ENCODE results near the gene ALDH1A1. TPM values are rescaled to one million over a fixed set of nuclear protein-coding genes. Genes with fewer than 3 reads are reported as not detected.

ALDH1A1 gene
- total RNA-seq, 1 donor from 2014 or later, result 19.8 TPM

GRCh38 chr9:72906810-72907209, 46.0 kb downstream of the ALDH1A1 start:
- intact Hi-C loops (cut with DNase I), result no loop called here
- DNase-seq, result no peak
- ATAC-seq (ENCODE audit: poor library complexity), result no peak

- DNase-seq (no peak), ATAC-seq (ENCODE audit: poor library complexity) (no peak)
- intact Hi-C loops (cut with DNase I), result no loop called here
Measured at GRCh38 chr9:72905514-72906480, 47.1 kb downstream of the ALDH1A1 start.

GRCh38 chr9:72904267-72905093, 48.4 kb downstream of the ALDH1A1 start:
- ATAC-seq (ENCODE audit: poor library complexity), result no peak
- intact Hi-C loops (cut with DNase I), result no loop called here

GRCh38 chr9:72903103-72903502, 49.8 kb downstream of the ALDH1A1 start:
- no peak for ATAC-seq (ENCODE audit: poor library complexity)
- DNase-seq, result no peak
- intact Hi-C loops (cut with DNase I), result no loop called here

More at GRCh38 chr9:72904267-72905093, 48.4 kb downstream of the ALDH1A1 start:
- no peak for DNase-seq

GRCh38 chr9:72902268-72902667, 50.6 kb downstream of the ALDH1A1 start:
- intact Hi-C loops (cut with DNase I), result no loop called here
- DNase-seq (no peak), ATAC-seq (ENCODE audit: poor library complexity) (no peak)

GRCh38 chr9:72899734-72900477, 52.9 kb downstream of the ALDH1A1 start:
- intact Hi-C loops (cut with DNase I), result no loop called here
- ATAC-seq (ENCODE audit: poor library complexity), result no peak

GRCh38 chr9:72898784-72899733, 53.8 kb downstream of the ALDH1A1 start:
- ATAC-seq (ENCODE audit: poor library complexity), result no peak
- intact Hi-C loops (cut with DNase I), result no loop called here
- no peak for DNase-seq

More at GRCh38 chr9:72899734-72900477, 52.9 kb downstream of the ALDH1A1 start:
- DNase-seq, result no peak

GRCh38 chr9:72898360-72898759, 54.5 kb downstream of the ALDH1A1 start:
- ATAC-seq (ENCODE audit: poor library complexity) (no peak), DNase-seq (no peak)
- intact Hi-C loops (cut with DNase I), result no loop called here

GRCh38 chr9:72897069-72897649, 55.7 kb downstream of the ALDH1A1 start:
- no peak for DNase-seq
- no peak for ATAC-seq (ENCODE audit: poor library complexity)
- intact Hi-C loops (cut with DNase I), result no loop called here

- DNase-seq (no peak), ATAC-seq (ENCODE audit: poor library complexity) (no peak)
- intact Hi-C loops (cut with DNase I), result no loop called here
Measured at GRCh38 chr9:72896439-72896838, 56.4 kb downstream of the ALDH1A1 start.

GRCh38 chr9:72895122-72895521, 57.7 kb downstream of the ALDH1A1 start:
- ATAC-seq (ENCODE audit: poor library complexity) (no peak), DNase-seq (no peak)
- intact Hi-C loops (cut with DNase I), result no loop called here

GRCh38 chr9:72894342-72894741, 58.5 kb downstream of the ALDH1A1 start:
- intact Hi-C loops (cut with DNase I), result no loop called here
- ATAC-seq (ENCODE audit: poor library complexity) (no peak), DNase-seq (no peak)

- DNase-seq (no peak), ATAC-seq (ENCODE audit: poor library complexity) (no peak)
- intact Hi-C loops (cut with DNase I), result no loop called here
Measured at GRCh38 chr9:72893437-72893836, 59.4 kb downstream of the ALDH1A1 start.

- intact Hi-C loops (cut with DNase I), result no loop called here
- ATAC-seq (ENCODE audit: poor library complexity) (no peak), DNase-seq (no peak)
Measured at GRCh38 chr9:72891043-72891442, 61.8 kb downstream of the ALDH1A1 start.

- ATAC-seq (ENCODE audit: poor library complexity) (no peak), DNase-seq (no peak)
- intact Hi-C loops (cut with DNase I), result no loop called here
Measured at GRCh38 chr9:72888943-72889342, 63.9 kb downstream of the ALDH1A1 start.

GRCh38 chr9:72888067-72888466, 64.8 kb downstream of the ALDH1A1 start:
- intact Hi-C loops (cut with DNase I), result no loop called here
- DNase-seq, result no peak
- ATAC-seq (ENCODE audit: poor library complexity), result no peak

- intact Hi-C loops (cut with DNase I), result no loop called here
- ATAC-seq (ENCODE audit: poor library complexity) (no peak), DNase-seq (no peak)
Measured at GRCh38 chr9:72886386-72886785, 66.5 kb downstream of the ALDH1A1 start.

- no peak for ATAC-seq (ENCODE audit: poor library complexity)
- no peak for DNase-seq
- intact Hi-C loops (cut with DNase I), result no loop called here
Measured at GRCh38 chr9:72884508-72884907, 68.3 kb downstream of the ALDH1A1 start.
